ENCODE data around the gene NKAP.
"Not testable (repeated sequence)": the region's sequence is repeated elsewhere in the genome, so short reads cannot be mapped to it uniquely, and the experiment has no call there.

NKAP gene

GRCh38 chrX:119943185-119943988 lies at the start of gene NKAP:
Gene NKAP (minus strand): TSS chrX:119943751. CDS start chrX:119943605, 146 bp downstream.
- peak; percentile 49 to 60 (median 55) for DNase-seq (ENCODE audit: low read depth in 2 of 3, low spot score in 2 of 3)

- no peak for DNase-seq (ENCODE audit: low read depth in 2 of 3, low spot score in 2 of 3)
These were observed 47.6 kb upstream of the NKAP start for GRCh38 chrX:119991005-119991787.

- no peak for DNase-seq (ENCODE audit: low read depth in 2 of 3, low spot score in 2 of 3)
These were observed 47.0 kb upstream of the NKAP start for GRCh38 chrX:119990556-119991004.

- DNase-seq (ENCODE audit: low read depth in 2 of 3, low spot score in 2 of 3): no peak
These were observed 46.5 kb upstream of the NKAP start for GRCh38 chrX:119989905-119990555.

GRCh38 chrX:119986203-119986602 lies 42.7 kb upstream of the NKAP start:
- DNase-seq (ENCODE audit: low read depth in 2 of 3, low spot score in 2 of 3): no peak

GRCh38 chrX:119984652-119985051 lies 41.1 kb upstream of the NKAP start:
- DNase-seq (ENCODE audit: low read depth in 2 of 3, low spot score in 2 of 3): no peak

GRCh38 chrX:119983494-119983893 lies 39.9 kb upstream of the NKAP start:
- no peak for DNase-seq (ENCODE audit: low read depth in 2 of 3, low spot score in 2 of 3)

GRCh38 chrX:119982145-119982544 lies 38.6 kb upstream of the NKAP start:
- no peak for DNase-seq (ENCODE audit: low read depth in 2 of 3, low spot score in 2 of 3)

- no peak for DNase-seq (ENCODE audit: low read depth in 2 of 3, low spot score in 2 of 3)
These were observed 37.9 kb upstream of the NKAP start for GRCh38 chrX:119981286-119982070.

GRCh38 chrX:119977172-119977571 lies 33.6 kb upstream of the NKAP start:
- not testable (repeated sequence) for DNase-seq (ENCODE audit: low read depth in 2 of 3, low spot score in 2 of 3)

- DNase-seq (ENCODE audit: low read depth in 2 of 3, low spot score in 2 of 3): no peak
These were observed 27.6 kb upstream of the NKAP start for GRCh38 chrX:119971184-119971583.

- no peak for DNase-seq (ENCODE audit: low read depth in 2 of 3, low spot score in 2 of 3)
These were observed 27.0 kb upstream of the NKAP start for GRCh38 chrX:119970574-119970973.

- not testable (repeated sequence) for DNase-seq (ENCODE audit: low read depth in 2 of 3, low spot score in 2 of 3)
These were observed 23.3 kb upstream of the NKAP start for GRCh38 chrX:119966837-119967236.

- no peak for DNase-seq (ENCODE audit: low read depth in 2 of 3, low spot score in 2 of 3)
These were observed 17.1 kb upstream of the NKAP start for GRCh38 chrX:119960625-119961024.

GRCh38 chrX:119955807-119956570 lies 12.4 kb upstream of the NKAP start:
- peak in 2 of 3 experiments; percentile 21 to 44 for DNase-seq (ENCODE audit: low read depth in 2 of 3, low spot score in 2 of 3)

GRCh38 chrX:119954374-119954773 lies 10.8 kb upstream of the NKAP start:
- DNase-seq (ENCODE audit: low read depth in 2 of 3, low spot score in 2 of 3): no peak

- DNase-seq (ENCODE audit: low read depth in 2 of 3, low spot score in 2 of 3): no peak
These were observed 4.8 kb upstream of the NKAP start for GRCh38 chrX:119948381-119948780.

- no peak for DNase-seq (ENCODE audit: low read depth in 2 of 3, low spot score in 2 of 3)
These were observed 1.9 kb upstream of the NKAP start for GRCh38 chrX:119945481-119945880.

GRCh38 chrX:119942831-119943184 lies 743 bp downstream of the NKAP start:
- no peak for DNase-seq (ENCODE audit: low read depth in 2 of 3, low spot score in 2 of 3)

- no peak for DNase-seq (ENCODE audit: low read depth in 2 of 3, low spot score in 2 of 3)
These were observed 1.3 kb downstream of the NKAP start for GRCh38 chrX:119942173-119942819.

All from activated CD8-positive, alpha-beta memory T cell treated with anti-CD3 and anti-CD28 coated beads for 48 hours (primary cell).